Lower leg skin (tissue), 3 donors: ENCODE results near the gene IGFL1.

Source experiments
- POLR2A ChIP-seq, 2 donors: fragments of 450-650 bp; IDR thresholded peaks; one replicate each; pipeline ENCODE4 v1.6.1; 2016 to 2017; ENCODE audit warnings: antibody characterized with exemption in 2 of 2, mild to moderate bottlenecking in 1 of 2, moderate library complexity in 1 of 2
- TF ChIP-seq, protein P1 (sequence below), 3 donors: fragments of 450-650 bp; IDR thresholded peaks; one replicate each; pipeline ENCODE4 v1.5.1; 2016; ENCODE audit warnings: antibody characterized with exemption in 3 of 3, mild to moderate bottlenecking in 3 of 3, moderate library complexity in 2 of 3

DNA sequence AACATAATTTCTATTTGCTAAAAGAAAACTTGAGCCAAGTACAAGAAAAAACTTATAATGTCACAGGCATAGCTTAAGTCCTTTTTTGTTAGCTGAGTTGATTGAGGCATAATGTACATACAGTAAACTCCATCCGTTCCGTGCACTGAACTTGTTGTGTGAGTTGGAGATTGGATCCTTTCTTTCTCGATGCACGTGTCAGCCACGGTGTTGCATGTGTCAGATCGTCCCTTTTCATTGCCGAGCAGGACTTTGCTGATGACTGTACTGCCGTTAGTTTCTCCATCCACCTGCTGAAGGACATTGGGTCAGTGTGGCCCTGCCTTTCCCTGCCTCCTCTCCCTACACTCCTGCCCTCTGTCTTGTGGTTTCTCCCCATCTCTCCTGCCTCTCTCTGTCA is 47.1 kb upstream of the IGFL1 start:
- TF ChIP-seq, protein P1, sequence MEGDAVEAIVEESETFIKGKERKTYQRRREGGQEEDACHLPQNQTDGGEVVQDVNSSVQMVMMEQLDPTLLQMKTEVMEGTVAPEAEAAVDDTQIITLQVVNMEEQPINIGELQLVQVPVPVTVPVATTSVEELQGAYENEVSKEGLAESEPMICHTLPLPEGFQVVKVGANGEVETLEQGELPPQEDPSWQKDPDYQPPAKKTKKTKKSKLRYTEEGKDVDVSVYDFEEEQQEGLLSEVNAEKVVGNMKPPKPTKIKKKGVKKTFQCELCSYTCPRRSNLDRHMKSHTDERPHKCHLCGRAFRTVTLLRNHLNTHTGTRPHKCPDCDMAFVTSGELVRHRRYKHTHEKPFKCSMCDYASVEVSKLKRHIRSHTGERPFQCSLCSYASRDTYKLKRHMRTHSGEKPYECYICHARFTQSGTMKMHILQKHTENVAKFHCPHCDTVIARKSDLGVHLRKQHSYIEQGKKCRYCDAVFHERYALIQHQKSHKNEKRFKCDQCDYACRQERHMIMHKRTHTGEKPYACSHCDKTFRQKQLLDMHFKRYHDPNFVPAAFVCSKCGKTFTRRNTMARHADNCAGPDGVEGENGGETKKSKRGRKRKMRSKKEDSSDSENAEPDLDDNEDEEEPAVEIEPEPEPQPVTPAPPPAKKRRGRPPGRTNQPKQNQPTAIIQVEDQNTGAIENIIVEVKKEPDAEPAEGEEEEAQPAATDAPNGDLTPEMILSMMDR (IDR thresholded peaks at IDR 0.05), result no peak
- TF ChIP-seq POLR2A (IDR thresholded peaks at IDR 0.05), result no peak
